Upper lobe of left lung (tissue), 4 donors: ENCODE measurements around the gene HPSE2.

ENCODE experiments used
- EP300 ChIP-seq, 4 donors: sonication (generic); formaldehyde crosslinking; IDR thresholded peaks; one replicate each; pipeline ENCODE4 v1.5.1; 2017; ENCODE audit warnings: antibody characterized with exemption in 4 of 4, control low read depth in 2 of 4
- POLR2A ChIP-seq, 4 donors: fragments of 450-650 bp; IDR thresholded peaks; one replicate each; pipeline ENCODE4 v1.5.1; 2016 to 2017; ENCODE audit warnings: antibody characterized with exemption in 4 of 4, mild to moderate bottlenecking in 2 of 4
- TF ChIP-seq, protein P1 (sequence below), 6 experiments: fragments of 450-650 bp in 4 of 6; fragments of 200-600 bp in 2 of 6; sonication (generic) in 2 of 6; IDR thresholded peaks; one replicate each; pipeline ENCODE4 v1.5.1; 2016 to 2019; ENCODE audit warnings: antibody characterized with exemption in 6 of 6

DNA sequence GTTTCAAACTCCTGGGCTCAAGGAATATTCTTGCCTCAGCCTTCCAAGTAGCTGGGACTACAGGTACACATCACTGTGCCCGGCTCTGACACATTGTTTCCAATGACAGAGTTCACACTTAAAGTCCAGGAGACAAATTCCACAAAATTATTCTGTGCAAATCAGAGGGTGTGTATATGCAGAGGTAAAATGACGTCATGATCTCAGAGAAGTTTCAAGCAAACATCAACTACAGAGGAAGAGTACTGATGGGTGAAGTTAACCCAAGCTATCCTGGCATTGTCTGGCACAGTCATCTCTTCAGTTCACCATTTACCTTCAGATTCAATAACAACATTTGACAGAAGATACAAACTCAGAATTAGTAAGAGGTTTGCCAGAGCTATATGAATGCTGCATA lies 388.9 kb downstream of the HPSE2 start:
- TF ChIP-seq EP300 (IDR thresholded peaks at IDR 0.05) (no peak), POLR2A (IDR thresholded peaks at IDR 0.05) (no peak)
- TF ChIP-seq, protein P1, sequence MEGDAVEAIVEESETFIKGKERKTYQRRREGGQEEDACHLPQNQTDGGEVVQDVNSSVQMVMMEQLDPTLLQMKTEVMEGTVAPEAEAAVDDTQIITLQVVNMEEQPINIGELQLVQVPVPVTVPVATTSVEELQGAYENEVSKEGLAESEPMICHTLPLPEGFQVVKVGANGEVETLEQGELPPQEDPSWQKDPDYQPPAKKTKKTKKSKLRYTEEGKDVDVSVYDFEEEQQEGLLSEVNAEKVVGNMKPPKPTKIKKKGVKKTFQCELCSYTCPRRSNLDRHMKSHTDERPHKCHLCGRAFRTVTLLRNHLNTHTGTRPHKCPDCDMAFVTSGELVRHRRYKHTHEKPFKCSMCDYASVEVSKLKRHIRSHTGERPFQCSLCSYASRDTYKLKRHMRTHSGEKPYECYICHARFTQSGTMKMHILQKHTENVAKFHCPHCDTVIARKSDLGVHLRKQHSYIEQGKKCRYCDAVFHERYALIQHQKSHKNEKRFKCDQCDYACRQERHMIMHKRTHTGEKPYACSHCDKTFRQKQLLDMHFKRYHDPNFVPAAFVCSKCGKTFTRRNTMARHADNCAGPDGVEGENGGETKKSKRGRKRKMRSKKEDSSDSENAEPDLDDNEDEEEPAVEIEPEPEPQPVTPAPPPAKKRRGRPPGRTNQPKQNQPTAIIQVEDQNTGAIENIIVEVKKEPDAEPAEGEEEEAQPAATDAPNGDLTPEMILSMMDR (IDR thresholded peaks at IDR 0.05) = no peak
